Ramos (cell line): ENCODE data around the gene MROH2A.
"Not testable (repeated sequence)": the region's sequence is repeated elsewhere in the genome, so short reads cannot be mapped to it uniquely, and the experiment has no call there.

Experiments
- in situ Hi-C: fragments of 300-500 bp; cut with MboI; formaldehyde crosslinking; loops from one replicate; pipeline ENCODE4 v1.14.3; 2022; ENCODE audit warnings: low sequenced_read_pairs; ENCODE audit not compliant: unreplicated experiment

MROH2A gene

GRCh38 chr2:233778030-233778429 is at the start of gene MROH2A:
MROH2A (plus strand) TSS chr2:233778330; CDS start chr2:233779359, 1,029 bp downstream.
- in situ Hi-C loops: no loop called here

- in situ Hi-C loops: no loop called here
Measured at GRCh38 chr2:233728723-233729301, 49.3 kb upstream of the MROH2A start, which contains the start of gene UGT1A3. UGT1A3 (plus strand) TSS chr2:233729042; CDS start chr2:233729127, 85 bp downstream.

GRCh38 chr2:233736868-233737653 is 41.1 kb upstream of the MROH2A start:
- in situ Hi-C loops: not testable (repeated sequence)

GRCh38 chr2:233740870-233741269 is 37.3 kb upstream of the MROH2A start:
- in situ Hi-C loops: no loop called here

- in situ Hi-C loops: no loop called here
Measured at GRCh38 chr2:233743464-233744259, 34.5 kb upstream of the MROH2A start.

- in situ Hi-C loops: no loop called here
Measured at GRCh38 chr2:233745073-233745755, 32.9 kb upstream of the MROH2A start.

GRCh38 chr2:233745838-233746237 is 32.3 kb upstream of the MROH2A start:
- in situ Hi-C loops: not testable (repeated sequence)

GRCh38 chr2:233746475-233747282 is 31.5 kb upstream of the MROH2A start:
- in situ Hi-C loops: no loop called here

- in situ Hi-C loops: no loop called here
Measured at GRCh38 chr2:233747283-233747544, 30.9 kb upstream of the MROH2A start.

GRCh38 chr2:233750689-233751088 is 27.4 kb upstream of the MROH2A start:
- in situ Hi-C loops: not testable (repeated sequence)

GRCh38 chr2:233751212-233752009 is 26.7 kb upstream of the MROH2A start:
- in situ Hi-C loops: not testable (repeated sequence)

- in situ Hi-C loops: no loop called here
Measured at GRCh38 chr2:233754872-233755611, 23.1 kb upstream of the MROH2A start.

GRCh38 chr2:233756429-233757081 is 21.6 kb upstream of the MROH2A start:
- in situ Hi-C loops: no loop called here

GRCh38 chr2:233758141-233758540 is 20.0 kb upstream of the MROH2A start:
- in situ Hi-C loops: no loop called here

- in situ Hi-C loops: no loop called here
Measured at GRCh38 chr2:233758849-233759248, 19.3 kb upstream of the MROH2A start.

GRCh38 chr2:233760043-233760442 is 18.1 kb upstream of the MROH2A start, which contains the start of gene UGT1A1:
UGT1A1 (plus strand) TSS chr2:233760270; CDS start chr2:233760288, 18 bp downstream.
- in situ Hi-C loops: no loop called here

GRCh38 chr2:233761040-233761769 is 16.9 kb upstream of the MROH2A start:
- in situ Hi-C loops: no loop called here
